HG03060 (cell line): ENCODE results near the gene CDKN2B-AS1.

Experiments used
- ATAC-seq: cut with Tn5 transposase; IDR thresholded peaks from one replicate; pipeline ENCODE4 v1.9.1; 2021; ENCODE audit warnings: low read depth, moderate number of reproducible peaks; ENCODE audit not compliant: unreplicated experiment

The CDKN2B-AS1 gene

DNA sequence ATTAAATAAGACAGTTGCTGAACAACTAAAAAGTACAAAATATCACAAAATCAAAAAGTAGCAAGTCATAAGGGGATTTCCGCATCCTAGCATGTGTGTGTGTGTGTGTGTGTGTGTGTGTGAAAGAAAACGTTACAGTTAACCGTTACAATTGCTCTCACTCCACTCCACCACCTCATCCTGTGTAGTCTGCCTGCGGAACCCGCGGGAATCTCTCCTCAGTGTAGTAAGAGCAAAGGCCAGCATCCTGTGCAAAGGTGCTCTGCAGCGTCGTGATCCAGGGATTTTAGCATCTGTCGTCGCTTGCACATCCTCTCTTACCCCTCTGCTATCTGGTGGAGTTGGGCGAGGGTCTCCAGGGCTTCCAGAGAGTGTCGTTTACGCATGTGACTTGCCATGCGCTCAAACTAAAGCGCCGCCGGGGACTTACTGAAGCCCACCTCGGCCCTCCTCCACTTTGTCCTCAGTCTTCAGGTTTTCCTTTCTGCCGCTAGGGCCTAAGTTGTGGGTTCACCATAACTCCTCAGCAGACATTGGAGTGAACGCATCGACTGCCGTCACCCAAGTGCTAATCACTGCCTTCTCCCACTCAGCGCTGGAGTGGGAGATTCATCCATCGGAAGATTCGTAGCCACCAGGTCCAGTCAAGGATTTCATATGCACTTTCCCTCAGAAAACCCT, 10.6 kb downstream of the CDKN2B-AS1 start:
- no peak for ATAC-seq

DNA sequence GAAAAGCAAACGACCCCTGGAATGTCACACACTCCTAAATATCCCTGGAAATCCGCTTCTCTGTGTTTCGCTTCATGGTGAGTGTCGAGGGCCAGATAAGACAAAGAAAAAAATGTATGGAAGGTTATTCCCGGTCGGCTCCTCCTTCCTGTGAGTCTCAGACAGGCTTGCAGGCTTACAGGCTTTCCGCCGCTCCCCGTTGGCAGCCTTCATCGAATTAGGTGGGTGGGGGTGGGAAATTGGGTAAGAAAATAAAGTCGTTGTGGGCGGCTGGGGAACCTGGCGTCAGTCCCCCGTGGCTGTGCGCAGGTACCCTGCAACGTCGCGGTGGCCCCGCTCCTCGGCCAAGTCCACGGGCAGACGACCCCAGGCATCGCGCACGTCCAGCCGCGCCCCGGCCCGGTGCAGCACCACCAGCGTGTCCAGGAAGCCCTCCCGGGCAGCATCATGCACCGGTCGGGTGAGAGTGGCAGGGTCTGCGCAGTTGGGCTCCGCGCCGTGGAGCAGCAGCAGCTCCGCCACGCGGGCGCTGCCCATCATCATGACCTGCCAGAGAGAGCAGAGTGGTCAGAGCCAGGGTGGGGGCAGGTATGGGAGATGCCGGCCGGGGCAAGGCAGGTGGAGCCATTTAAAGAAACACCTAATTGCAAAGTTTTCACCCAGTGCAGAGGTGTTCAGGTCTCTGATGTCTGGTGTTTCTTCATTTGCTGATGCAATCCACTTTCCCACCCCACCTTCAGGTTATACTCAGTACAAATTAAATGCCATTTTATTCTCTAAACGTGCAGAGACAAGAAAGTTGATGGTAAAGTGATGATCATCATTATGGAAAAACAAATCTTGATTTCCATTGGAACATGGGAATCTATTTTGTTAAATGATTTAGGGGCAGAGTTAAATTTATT, 11.4 kb downstream of the CDKN2B-AS1 start:
- no peak for ATAC-seq

DNA sequence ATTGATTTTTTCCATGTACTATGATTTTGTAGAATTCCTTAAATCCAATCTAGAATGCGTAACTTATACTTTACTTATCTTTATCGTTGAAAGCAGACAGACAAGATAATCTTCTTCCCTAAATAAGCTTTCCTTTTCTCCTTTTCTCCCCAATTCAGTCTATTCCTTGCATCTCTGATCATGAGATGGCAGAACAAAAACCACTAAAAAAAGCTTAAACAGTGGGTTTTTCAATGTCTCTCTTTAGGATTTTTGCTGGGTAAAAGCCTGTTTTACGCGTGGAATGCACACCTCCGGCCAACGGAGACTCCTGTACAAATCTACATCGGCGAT, 13.8 kb downstream of the CDKN2B-AS1 start:
- no peak for ATAC-seq

DNA sequence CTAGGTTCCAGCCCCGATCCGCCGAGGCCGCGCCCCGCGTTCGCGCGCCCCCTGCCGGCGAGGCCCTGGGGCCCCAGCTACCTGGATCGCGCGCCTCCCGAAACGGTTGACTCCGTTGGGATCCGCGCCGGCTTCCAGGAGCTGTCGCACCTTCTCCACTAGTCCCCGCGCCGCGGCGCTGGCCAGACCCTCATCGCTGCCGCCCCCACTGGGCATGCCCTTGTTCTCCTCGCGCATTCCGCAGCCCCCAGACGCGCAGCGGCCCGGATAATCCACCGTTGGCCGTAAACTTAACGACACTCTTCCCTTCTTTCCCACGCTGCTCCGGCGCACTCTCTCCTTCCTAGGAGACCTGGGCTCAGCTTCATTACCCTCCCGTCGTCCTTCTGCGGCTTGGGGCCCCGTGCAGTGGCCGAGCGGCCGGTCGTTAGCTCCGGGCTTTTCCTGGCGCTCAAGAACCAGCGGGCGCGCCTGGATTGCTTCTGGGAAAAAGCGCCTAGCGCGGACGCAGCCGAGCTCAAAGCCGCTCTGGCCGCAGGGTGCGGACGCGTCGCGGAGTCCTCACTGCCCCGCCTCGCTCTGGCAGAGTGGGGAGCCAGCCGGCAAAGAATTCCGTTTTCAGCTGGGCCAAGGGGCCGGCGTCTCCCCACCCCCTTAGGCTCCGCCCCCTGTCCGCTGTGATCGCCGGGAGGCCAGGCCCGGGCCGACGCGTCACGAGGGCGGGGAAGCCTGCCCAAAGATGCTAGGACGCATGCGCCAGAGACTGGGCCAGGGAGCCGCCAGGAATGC, 14.3 kb downstream of the CDKN2B-AS1 start, which contains the start of gene CDKN2B:
Gene CDKN2B (minus strand): TSS at position 589 of the 789 bp plus-strand sequence. CDS start 352 bp downstream, at position 237.
- ATAC-seq: peak; percentile 83

DNA sequence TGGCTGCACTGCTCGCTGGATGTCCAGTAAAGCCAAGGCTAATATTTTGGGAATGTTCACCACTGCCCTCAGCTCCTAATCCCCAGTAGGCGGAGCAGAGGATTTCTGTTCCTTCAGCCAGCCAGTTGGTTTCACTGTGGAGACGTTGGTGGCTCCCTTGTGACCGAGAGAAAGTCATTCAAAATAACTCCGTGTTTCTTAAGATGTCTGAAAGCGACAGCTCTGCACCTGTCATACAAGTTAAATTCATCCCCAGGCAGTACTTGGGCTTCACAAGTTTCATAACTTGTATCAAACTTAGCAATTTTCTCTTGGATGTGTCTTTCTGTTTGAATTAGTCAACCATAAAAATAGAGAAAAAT, 14.9 kb downstream of the CDKN2B-AS1 start:
- peak; percentile 40 for ATAC-seq

DNA sequence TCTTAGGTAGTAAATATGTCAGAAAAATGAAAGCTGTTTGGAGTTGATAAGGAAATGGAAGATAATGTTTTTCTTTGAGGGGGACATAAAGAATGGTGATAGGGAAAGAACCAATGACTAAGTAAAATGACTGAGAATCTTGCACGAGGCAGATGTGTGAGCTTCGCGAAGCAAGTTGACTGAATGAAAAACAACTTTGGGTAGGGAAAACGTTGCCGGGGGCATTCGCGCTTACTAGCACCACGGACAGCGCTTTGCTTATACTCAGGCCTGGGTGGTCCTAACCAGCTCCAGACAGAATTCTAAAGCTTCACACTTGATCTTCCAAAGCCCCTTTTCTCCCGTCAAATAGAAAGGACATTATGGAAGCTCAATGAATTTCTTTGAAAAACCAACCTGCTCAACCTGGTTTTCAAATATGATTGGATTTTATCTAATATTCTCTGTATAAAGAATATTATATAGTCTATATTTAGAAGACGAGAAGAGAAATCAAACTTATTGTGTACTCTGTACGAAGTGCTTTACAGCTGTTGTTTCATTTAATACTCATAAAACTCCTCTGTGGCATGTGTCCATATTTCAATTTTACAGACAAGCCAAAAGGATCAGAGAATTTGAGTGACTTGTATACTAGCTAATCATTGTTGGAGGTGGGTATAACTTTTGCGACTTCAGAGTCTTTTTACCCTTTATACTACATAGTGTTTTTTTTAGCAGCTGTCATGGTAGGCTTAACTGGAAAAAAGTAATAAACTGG, 16.5 kb downstream of the CDKN2B-AS1 start:
- no peak for ATAC-seq

DNA sequence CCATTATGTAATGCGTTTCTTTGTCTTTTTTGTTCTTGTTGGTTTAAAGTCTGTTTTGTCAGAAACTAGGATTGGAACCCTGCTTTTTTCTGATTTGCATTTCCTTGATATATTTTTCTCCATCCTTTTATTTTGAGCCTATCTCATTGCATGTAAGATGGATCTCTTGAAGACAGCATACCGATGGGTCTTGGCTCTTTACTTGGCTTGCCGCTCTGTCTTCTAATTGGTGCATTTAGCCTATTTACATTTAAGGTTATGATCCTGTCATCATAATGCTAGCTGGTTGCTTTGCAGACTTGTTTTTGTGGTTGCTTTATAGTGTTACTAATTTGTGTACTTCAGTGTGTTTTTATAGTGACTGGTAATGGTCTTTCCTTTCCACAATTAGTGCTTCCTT, 27.8 kb downstream of the CDKN2B-AS1 start:
- ATAC-seq: no peak

DNA sequence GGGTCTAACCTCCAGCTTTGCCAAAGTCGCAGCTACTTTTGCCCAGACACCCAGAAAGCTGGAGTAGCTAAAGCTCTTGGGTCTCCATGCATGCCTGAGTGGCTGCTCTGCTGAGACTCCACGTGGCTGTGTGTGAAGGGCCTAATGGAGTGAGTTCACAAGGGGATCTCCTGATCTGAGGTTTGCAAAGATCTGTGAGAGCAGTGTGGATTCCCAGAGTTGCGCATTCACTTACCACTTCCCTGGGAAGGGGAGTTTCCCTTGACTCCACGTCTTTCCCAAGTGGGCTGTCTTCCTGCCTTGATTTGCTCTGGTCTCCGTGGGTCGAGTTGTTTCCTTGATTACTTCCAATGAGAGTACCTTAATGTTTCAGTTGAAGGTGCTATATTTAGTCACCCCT, 32.1 kb downstream of the CDKN2B-AS1 start:
- ATAC-seq: no peak

DNA sequence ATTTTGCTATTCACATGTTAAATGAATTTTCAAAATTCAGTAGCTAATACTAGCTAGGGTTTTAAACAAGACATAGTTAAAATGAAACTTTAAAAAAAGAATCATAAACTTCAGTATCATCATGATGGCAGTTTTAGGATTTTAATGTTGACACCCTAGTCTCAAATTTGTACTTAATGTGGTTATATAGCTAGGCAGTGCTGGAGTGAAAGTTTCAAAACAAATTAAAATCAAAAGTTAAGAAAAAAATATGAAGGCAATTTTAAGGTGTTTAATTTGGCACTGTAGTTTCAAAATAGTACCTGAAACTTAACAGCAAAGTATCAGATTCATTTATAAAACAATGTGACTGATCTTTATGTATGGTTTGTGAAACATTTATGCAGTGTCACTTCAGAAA, 33.8 kb downstream of the CDKN2B-AS1 start:
- no peak for ATAC-seq

DNA sequence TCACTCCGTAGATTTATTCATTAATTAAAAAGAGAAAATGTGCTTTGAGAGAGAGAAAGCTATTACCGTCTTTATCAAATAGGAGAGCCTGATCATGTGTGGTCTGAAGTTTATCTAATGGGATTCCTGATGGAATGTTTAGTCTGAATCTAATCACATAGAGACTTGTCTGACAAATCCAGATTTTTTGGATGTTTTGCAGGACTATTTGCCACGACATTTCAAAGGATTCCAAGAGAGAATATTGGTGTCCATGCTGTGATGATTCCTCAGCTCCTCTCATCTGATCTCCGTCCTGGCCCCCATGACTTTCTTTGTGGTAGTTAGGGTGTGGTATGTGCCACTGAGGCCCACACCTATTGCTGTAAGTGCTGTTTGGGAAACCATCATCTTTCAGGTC, 34.6 kb downstream of the CDKN2B-AS1 start:
- ATAC-seq: no peak

DNA sequence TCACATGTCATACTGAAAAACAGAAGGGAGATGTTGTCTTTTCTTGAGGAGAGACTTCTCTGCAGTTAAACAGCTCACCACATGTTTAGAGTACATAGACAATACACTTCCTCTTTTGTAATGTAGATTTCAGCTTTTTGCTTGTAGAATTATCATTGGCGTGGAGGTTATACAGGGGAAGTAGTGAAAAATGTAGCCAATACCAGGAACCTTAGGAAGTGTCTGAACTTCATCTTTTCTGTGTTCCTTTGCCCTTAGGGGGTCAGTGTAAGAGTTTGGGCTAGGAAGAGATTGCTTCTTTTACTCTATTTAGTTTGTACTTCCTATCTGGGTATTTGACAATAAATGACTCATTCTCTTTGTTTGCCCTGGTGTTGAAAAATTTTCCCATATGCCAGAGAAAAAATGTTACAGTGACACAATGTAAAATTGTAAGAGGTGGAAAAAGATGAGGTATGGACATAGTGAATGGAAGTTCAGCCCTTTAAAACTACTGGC, 35.6 kb downstream of the CDKN2B-AS1 start:
- peak; percentile 62 for ATAC-seq

DNA sequence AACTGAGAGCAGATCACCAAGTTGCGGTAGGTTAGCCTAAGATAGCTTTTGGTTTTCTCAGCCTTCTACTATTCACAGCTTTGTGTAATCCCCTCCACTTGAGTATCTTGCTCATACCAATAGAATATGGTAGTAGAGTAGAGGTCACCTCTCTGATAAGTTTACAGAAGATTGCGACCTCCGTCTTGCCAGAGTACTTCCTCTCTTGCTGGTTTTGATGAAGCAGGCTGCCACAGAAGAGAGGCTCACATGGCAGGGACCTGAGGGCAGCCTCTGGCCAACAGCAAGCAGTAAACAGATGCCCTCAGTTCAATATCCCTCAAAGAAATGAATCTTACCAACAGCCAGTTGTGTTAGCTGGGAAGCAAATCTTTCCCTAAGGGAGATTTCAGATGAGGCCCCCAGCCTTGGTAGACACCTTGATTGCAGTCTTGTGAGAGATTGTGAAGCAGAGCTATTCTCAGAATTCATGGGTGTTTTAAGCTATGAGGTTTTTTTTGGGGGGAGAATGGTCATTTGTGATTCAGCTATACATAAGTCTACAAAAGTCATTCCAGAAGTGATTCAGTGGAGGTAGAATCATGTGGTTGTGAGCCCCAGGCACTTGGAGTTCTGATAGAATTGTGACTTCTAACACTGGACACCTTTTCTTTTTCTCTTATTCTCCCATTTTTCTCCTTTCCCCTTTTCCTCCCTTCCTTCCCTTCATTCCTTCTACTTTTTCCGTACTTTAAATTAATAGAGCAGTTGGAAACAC, 37.2 kb downstream of the CDKN2B-AS1 start:
- ATAC-seq: no peak

DNA sequence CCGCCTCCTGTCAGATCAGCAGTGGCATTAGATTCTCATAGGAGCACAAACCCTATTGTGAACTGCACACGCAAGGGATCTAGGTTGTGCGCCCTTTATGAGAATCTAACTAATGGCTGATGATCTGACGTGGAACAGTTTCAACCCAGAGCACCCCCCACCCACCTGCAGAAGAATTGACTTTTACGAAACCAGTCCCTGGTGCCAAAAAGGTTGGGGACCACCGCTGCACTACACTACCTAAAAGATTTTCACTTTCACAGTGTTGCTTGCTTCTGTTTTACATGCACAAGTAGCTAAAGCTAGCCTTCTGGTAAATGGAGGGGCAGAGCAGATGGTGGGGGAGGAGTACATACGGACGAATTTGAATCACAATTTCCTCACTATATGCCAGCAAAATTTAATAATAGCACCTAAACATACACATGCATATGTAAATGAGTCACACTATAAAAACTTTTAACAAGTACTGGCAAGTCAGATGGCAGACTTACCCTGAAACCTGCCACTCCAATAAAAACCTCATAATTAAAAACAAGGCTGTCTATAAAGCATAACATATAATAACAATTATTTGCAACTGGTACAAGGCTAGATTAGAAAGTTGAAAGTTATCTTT, 38.5 kb downstream of the CDKN2B-AS1 start:
- ATAC-seq: no peak

DNA sequence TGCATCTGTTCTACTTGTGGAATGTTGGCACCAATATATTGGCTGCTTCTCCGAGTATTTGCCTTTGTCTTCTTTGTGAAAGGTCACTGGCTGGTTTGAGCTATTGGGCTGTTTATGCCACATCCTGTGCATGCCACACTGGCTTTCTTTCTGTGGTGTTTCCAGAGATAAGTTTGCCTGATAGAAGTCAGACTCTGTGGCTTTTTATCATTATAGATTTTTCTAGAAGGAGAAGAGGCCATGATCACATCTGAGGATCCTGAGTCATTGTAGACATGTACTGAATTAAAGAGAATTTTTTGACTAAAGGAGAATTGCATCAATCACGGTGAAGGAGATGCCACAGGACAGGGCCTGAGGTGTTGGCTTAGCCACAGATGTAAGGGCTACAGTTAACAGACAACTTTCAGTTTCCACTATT, 41.0 kb downstream of the CDKN2B-AS1 start:
- no peak for ATAC-seq

DNA sequence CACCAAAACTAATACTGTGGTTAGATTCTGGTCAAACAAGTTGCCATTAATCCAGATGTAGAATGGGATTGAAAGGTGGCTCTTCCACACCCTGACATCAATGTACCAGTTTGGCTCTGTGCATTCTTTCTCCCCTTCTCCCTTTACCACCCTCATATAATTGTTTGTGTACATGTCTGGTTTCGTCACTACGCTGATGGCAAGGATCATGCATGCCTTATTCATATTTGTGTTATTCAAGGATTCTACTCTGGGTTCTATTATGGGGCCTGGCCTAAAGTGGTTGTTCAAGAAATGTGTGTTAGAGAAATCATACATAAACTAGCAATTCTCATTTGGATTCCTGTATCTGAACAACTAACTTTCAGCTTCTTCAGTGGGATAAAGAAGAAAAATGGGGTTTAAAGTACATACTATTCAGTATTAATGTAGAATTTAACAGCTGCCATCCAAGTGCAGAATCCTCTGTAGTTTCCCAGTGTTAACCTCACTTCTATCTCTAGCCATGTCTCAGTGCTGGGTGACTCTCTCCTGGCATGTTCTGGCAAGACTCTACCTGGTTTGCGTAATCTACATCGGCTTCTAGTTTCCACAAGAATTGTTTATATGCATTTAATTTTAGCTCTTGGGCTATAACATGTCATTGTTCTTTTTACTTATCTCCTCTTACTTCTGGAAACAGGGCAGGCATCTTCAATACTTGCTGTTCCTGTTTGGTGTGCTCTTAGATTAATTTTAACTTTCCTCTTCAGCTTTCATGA, 42.5 kb downstream of the CDKN2B-AS1 start:
- no peak for ATAC-seq

DNA sequence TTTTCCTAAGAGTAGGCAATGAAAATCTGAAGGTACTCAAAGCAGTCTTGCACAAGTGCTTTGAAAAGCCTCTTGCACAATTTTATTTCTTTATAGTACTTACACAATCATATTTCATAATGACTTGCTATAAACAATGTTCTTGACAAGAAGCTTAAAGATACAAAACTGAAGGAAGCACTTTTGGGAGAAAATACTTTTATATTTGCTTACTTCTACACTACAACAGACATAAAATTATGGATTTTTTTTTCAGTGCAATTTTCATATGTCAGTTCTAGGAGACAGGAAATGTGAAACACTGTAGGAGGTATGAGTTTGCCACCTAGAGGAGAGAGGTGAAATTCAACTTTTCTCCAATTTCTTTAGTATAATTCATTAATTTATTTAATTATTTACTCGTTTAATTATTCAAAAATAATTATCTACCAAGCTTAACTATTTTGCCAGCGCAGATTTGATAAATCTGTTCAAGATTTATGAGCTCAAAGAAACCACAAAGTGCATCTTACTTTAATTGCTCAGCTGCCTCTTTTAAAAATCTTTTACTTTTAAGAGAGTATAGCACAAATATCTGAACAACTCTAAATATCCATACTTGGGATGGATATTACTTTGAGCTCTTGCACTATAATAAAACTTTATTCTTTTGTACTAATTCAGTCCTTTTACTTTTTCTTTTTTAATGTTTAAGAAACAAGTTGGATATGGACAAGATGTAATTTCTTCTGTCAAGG, 43.5 kb downstream of the CDKN2B-AS1 start:
- no peak for ATAC-seq

DNA sequence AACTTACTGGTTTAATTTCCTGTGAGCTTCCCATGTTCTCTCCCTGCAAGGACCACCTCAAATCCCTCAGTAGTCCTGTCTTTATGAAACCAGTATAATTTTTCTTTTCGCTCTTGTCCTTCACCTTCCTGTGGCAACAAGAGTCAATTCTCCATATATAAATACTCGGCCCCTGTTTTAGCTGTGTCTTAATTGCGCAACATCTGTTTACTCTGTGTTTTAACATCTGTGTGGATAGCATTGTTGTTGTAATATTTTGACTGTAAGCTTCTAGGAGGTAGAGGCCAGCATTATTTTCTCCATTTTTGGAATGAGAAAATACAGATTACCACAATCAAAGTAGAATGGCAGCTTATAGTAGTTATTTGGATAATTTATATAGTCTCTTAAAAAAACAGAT, 44.7 kb downstream of the CDKN2B-AS1 start:
- no peak for ATAC-seq

DNA sequence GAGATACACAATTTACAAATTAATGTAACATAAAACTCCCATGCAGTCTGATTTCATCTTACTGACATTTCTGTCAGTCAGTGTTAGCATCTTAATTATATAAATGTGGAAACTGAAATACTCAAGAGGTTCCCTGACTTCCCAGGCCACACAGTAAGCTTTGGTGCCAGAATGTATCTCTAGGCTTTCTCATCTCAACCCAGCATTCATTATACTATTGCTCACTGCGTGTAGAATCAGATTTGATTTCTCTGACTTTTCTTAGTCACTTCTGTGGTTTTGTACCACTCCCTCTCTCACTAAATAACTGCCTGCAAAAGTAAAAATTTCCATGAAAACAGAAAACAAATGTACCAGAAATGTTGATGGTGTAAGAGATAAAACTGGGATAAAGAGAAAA, 46.2 kb downstream of the CDKN2B-AS1 start:
- ATAC-seq: no peak
